ENCODE measurements around the gene MDM1.

The MDM1 gene, protein sequence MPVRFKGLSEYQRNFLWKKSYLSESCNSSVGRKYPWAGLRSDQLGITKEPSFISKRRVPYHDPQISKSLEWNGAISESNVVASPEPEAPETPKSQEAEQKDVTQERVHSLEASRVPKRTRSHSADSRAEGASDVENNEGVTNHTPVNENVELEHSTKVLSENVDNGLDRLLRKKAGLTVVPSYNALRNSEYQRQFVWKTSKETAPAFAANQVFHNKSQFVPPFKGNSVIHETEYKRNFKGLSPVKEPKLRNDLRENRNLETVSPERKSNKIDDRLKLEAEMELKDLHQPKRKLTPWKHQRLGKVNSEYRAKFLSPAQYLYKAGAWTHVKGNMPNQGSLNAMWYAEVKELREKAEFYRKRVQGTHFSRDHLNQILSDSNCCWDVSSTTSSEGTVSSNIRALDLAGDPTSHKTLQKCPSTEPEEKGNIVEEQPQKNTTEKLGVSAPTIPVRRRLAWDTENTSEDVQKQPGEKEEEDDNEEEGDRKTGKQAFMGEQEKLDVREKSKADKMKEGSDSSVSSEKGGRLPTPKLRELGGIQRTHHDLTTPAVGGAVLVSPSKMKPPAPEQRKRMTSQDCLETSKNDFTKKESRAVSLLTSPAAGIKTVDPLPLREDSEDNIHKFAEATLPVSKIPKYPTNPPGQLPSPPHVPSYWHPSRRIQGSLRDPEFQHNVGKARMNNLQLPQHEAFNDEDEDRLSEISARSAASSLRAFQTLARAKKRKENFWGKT

DNA sequence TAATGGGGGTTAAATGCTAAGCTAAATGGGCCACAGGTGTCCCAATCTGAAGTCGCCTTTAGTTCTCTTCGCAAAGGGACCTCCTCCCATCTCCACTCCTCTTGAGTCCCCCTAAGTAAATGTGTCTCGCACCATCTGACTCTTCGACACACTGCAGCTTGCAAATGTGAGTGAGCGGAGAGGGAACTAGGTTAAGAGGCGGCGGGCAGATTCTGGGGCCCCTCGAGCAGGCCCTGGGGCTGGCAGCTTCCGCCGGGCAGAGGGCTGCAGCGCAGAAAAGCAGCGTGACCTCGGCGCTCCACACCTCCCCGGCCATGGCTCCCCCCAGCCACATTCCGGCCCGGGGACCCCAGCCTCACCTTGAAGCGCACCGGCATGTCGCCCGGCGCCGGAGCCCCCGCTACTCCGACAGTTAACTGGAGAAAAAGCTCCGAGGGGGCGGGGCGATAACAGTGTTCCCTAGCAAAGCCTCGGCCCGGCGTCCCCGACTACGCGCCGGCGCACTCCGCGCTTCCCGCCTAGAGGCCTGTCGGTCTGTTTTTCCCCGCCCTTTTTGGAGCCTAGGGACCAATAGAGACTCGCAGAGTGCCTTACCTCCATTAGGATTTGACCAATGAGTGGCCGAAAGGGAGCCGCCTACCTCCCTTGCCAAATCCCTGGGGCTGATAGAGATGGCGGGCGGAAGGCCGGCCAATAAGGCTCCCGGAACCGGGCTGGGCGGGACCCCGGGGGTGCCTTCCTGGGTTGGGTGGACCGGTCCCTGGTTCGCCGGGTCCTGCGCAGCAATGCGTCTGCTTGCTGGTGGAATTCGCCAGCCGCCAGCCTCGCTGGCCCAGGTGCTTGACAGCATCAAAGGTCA lies at the start of gene MDM1:
MDM1 (minus strand) TSS at position 494 of the 859 bp plus-strand sequence; CDS start at position 377, 117 bp downstream.
- peak; percentile 98 for DNase-seq

DNA sequence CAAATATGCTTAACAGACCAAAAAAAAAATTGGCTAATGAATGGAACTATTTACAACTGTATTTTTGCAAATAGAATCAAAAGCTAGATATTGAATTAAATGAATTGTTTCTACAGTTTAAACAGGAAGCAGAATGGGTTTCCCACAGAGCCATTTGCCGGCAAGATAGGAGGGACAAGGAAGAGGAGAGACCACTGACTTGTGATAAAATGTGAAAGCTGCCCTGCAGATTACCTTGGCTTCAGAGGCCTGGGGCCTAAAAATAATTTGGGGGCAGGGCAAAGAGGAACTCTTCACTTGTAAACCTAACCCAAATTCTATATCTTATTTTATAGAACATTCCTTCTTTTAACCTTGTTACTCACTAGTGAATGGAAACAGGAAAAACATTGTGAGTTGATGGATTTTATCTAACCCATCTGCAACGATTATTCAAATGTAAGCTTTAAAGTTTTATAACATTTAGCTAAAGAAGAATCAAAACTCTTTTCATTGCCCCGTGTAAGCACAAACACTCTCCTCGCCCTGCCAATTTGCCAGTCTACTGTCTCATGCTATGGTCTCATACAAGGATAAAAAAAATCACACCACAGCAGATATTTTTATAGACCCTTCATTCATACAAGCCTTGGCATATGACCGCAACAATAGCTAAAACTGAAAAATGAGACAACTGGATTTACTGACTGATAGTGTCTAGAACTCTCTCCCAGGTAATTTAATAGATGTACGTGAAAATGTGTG lies 49.5 kb upstream of the MDM1 start:
- DNase-seq = no peak

DNA sequence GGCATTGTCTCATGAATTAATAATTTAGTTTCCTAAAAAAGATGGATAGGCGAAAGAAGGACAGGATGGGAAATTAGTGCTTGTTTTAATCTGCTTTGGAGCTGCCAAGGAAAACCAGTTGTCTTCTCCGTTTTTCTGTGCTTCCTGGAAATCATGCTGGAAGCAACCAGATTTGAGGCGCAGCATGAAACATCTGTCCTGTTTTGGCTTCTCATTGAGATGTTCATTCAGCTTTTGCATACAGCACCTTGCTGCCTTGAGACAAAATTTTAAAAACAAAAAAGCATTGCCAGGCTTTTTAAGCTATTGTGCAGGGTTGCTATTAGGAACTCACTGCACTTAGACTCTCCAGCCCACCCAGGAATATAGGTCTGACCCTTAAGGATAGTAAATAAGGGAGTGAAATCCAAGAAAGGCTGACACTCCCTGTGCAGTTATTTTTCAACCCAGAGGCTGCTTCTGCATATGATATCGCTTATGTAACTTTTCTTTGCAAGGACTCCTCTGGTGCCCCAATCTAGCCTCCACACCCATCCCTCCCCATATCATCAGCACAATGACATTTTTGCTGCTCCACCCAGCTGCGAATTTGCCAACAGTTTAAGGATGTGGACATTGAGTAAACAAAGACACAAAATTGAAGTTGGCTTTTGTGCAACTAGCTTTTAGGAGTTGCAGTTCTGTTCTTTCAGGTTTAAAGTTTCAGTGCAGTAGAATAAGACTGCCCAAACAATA lies 46.9 kb upstream of the MDM1 start:
- no peak for DNase-seq

DNA sequence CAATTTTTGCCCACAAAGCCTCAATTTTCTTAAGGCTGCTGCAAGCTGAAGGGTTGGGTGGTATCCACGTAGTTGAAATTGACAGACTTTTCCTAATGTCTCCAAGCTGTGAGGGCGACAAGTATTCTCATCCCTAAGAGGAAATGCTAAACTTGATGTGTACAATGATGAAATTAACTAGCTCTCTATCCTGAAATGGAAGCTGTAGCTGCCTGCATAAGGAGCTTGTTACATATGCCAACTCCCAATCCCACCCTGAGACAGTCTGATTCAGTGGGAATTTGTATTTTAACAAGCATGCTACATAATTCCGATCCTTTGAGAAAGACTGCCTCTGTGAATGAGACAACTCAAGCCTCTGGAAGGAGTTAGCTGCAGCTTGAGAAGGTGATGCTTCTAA lies 45.7 kb upstream of the MDM1 start:
- DNase-seq = no peak

DNA sequence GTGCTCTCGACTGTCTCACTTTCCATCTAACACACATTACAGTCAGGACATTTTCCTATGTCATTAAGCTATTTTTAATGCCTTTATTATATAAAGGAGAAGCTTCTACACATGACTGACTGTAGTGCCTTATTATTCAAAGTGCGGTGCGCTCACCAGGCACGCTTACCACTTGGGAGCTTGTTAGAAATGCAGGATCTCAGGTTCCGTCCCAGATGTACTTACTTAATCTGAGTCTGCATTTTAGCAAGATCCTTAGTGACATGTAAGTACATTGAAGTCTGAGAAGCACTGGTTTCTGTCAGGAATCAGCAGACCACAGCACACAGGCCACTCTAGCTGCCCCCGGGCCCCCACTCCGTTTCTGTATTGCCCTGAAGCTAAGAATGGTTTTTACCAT lies 44.7 kb upstream of the MDM1 start:
- no peak for DNase-seq

DNA sequence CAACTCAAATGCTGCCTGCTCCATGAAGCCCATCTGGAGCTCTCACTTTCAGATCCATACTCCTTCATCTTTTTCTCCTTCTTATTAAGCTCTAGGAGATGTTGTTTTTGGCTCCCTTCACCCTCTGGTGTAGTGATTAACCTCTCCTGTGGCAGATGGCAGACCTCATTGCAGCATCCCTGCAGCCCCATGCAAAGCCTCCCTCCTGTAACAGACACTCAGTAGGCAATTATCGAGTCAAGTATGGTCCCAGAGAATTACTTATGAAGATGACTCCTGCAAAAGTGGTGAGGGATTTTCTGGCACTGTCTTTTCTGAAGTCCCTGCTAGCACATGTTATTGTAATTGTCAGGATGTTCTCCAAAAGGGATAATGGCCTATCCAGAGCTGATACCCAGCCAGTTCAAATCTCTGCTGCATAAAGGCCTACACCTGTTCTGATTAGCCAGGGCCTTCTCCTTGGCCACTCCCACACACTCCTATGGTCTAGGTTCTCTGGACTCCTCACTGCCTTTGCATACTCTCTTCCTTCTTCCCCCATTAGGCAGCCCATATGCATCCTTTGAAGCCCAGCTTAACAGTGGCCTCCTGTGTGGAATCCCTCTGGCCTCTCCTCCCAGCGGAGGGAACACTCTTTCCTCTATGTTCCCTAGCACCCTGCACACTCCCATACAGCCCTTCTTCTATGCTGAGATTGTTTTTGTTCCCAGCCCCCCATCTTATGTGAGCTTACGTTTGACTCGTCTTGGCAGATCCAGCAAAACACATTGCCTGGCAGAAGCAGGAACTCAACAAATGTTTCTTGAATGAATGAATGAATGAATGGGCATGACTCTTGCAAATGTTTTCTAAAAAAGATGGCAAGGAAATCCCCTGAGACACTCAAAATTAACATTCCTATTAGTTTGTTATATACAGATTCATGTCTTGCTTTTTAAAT lies 43.9 kb upstream of the MDM1 start:
- peak; percentile 99 for DNase-seq

DNA sequence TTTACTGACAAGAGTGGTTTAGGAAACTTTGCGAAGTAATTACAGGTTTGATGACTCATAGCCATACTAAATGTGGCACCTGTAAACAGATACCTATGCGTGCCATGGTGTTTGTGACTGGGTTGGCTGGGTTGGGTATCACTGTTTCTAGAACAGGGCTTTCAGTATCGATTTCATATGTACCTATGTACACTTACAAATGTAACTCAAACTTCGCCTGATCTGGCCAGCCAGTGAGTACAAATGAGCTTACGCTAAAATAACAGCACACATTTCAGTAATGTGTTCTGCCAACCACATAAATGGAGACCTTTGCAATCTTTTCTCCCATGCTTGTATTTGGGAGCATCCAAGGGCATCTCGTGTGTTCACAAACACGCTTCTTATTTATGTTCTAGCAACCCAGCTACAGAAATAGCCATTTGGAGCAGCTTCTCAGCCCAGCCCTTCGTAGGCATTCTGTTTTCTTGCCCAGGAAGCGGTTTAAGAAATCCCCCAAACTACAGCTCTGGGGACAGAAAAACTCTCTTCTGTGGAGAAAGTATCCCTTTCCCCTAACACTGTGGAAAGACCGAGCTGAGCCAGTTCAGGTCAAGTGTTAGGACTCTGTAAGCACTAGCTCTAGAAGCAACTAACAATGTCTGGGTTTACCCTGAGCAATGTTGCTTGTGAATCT lies 42.3 kb upstream of the MDM1 start:
- DNase-seq = no peak

DNA sequence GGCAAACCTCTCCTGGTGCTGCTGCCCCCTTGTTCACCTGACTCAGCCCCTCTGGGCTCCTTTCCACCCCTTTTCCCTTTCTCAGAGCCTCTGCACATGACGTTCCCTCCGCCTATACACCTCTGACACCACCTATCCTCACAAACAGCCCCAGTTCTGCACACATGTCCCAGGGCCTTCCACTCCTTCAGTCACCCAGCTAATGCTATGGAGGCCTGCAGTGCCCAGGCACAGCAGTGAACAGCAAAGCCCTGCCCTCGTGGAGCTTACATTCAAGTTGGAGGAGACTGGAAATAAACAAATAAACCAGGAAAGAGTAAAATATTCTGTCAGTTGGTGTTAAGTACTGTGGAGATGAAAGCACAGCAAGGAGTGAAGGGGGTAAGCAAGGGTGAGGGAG lies 38.5 kb upstream of the MDM1 start:
- no peak for DNase-seq

DNA sequence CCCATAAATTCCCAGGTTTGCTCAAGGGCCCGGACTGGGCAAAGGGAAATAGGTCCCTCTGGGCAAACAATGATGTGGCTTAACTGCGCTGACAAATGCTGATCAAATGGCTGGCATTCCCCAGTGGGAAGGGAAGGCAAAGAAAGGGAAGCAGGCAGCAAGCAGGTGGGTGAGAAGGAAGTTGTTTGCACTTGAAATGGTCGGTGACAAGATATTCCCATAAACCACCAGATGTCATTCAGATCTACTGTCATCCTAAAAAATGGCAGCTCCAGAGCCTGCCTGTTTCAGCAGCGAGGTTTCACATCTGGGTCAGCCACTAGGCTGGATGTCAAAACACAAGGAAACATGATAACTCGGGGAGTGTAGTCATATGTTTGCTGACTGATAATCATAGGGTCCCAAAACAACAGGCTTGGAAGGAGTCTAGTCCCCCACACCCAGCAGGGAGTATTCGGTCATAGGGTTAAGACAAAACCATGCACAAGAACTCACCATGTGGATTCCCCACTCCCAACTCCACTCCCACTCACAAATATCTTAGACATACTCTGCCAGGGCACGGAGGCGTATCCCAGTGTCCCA lies 37.9 kb upstream of the MDM1 start:
- DNase-seq = no peak

DNA sequence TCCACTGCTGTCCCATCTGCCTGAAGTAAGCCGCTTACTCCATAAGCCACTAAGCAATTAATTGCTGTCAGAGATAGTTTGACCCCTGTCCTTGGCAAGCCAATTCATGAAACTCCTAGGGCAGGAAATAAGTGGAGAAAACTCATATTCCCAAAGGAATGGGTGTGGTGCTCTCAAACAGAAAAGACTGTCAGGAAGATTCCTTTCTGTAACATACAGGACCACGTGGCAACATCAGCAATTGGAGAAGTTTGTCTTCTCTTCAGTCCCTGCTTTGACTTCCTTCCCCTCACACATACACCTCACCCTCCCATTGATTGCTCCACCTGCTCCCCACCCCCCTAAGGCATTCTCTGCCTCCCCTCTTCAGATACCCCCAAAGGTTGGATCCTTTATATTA lies 36.2 kb upstream of the MDM1 start:
- no peak for DNase-seq

DNA sequence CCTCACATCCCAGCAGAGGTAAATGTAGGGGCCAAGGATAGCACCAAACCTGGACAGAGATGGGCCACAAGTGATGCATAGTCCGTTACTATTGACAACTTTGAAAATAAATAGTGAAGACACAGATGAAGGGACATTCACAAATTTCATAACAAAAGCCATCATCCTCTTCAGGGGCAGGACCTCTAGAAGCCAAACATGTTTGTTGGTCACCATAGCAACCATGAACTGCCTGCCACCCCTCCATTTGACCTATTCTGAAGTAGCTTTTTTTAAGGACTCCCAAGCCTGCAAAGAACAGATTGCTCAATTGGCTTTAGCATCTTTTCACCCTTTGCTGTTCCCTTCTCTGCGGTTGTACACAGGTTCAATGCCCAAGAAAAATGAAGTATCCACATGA lies 35.7 kb upstream of the MDM1 start:
- DNase-seq = no peak

DNA sequence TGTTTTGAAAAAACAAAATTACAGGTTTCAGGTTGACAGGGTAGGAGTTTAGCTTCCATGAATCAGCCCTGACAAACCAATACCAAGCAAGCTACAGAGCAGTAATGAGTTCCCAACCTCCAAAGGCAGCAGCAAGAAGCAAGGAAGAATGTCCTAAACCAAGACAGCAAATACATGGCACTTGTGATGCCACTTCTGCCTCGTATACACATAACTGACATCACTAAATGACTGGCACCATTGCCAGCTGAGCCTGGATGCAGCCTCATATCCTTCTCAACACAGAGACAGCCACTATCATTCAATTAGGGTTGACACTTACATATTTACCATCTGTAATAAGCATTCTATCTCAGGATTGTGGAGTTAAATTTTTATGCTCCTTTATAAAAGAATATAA lies 35.0 kb upstream of the MDM1 start:
- DNase-seq = no peak

DNA sequence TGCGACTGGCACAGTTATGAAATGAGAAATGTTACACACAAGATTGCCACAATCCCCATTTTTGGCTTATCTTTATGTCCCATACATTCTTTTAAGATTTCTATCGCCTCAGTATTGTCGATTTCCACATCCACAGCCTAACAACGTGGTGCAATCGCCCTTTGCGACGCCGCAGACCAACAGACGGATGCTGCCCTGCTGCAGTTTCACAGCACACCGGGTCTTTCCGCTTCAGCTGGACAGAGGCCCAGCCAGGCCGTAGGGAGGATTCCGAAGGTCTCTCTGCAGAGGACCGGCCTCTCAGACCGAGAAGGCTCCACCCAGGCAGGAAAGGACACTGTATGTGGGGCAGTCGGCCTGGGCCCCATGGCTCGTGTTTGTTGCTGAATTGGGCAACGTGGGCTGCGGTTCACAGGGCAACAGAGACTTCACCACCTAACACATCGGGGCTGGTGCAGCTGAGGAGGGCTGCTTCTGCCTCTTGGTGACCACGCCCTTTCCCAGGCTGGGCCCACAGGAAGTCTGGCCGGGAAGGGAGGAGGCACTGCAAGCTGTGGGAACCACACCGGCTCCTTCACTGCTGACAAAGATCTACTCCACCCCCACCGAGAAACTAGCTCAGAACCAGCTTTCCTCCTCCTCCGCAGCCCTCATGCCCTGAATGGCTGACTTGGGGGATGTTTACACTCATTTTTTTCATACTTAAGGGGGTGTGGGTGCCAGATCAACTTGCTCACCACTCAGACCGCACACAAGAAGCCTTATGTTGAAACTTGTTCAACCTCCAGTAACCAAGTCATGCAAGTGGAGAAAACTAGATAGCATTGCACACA lies 32.9 kb upstream of the MDM1 start:
- DNase-seq = no peak

DNA sequence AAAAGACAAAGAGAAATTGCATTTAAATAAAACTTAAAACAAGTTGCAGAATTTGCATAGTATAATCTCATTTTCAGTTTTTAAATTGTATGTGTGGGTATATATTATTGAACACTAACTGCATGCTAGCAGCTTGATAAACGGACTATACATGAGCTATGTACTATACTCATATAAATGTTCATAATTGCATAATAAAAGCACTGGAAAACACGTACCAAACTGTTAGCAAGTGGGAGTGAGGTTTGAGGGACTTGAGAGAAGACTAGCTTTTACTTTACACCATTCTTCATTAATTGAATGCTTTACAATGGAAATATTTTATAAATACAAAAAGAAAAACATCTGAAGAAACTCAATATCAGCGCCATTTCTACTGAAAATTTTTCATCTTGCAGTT lies 32.2 kb upstream of the MDM1 start:
- DNase-seq = no peak

DNA sequence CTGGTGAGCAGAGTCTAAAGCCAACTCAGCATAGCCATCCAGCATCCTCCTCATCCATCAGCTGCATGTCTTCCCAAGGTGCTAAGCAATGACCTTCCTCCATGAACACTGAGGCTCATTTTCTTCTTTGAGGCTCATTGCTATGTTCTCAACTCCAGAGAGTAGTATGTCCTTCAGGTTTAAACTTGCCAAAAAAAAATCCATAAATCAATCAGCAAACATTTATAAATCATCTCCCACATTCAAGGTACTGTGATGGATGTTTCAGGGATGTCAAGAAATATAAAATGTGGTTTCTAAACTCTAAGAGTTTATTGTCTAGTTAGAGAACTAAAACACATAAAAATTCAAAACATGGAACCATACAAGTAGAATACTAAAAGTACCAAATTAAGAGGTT lies 29.8 kb upstream of the MDM1 start:
- DNase-seq = no peak

DNA sequence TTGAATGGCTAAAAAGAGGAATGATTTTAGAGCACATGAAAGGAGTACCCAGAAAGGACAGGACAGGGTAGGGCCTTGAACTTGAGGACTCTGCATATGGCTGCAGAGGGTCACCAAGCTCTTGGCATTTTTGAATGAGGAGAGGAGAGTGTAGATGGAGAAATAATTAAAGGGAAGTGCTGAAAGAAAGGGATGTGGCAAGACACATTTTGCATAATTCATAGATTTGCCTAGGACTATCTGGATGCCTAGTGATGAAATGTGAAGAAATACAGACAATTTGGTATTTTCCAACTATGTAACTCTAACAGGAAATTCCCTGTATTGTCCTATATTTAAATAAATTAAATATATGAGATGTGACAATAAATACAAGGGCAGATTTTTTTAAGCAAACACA lies 27.5 kb upstream of the MDM1 start:
- DNase-seq = no peak

DNA sequence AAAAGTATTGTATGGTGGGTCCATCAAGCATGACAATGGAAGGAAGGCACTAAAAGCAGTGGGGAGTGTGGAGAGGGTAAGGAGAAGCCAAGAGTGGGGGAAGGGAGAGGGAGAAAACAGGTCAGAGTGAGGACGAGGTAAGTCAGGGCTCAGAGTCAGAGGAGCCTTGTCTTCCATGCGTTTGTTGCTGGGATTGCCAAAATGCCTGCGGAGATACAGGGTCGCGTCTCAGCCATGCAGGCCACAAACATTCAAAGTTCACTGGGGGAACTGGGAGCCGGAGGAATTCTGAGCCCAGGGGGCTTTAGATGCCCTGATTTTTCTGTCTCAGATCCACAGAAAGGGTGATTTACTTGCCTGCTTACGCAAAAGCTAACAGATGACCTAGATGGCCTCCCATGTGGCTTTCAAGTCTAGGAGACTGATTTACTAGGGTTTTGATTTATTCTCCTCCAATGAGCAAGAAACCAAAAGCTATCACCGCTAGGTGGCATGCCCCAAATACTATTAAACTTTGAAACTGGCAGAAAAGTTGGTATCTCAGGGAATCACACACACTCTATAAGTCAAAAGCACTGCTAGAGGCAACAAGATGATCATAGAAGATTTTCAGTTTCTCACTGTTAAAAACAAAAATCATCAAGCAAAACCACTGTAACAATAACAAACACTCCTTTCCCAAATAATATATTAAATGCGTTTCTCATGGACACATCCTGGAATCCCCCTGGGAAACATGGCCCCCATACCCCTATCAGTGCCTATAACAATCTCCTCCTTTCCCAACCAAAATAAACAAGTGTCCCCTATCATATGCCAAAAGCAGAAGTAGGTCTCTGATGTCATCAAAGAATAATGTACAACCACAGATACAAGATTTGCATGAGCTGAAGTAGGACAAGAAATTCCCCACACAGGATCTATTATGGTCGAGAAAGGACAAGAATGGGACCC lies 26.6 kb upstream of the MDM1 start:
- DNase-seq = peak; percentile 76

DNA sequence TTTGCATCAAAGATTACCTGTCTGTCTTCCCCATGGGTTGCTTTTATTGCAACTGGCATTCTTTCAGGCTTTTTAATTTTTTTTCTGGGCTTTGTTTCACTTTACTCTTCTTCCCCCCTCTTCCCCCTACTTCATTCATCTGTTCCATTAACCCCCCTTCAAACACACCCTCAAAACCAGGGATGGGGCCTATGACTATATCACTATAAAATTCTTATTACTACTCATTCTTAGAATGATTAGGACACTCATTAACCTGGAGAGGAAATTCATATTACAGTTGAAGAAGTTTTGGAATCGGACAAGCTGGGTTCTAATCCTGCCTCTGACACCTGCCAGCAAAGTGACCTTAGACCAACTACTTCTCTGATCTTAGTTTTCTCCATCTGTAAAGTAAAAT lies 24.8 kb upstream of the MDM1 start:
- no peak for DNase-seq

All from NCI-H446 treated with DMSO at 0.1 percent for 48 hours (cell line).